Measurements from ENCODE around the gene RELL2. TPM values are rescaled to one million over a fixed set of nuclear protein-coding genes. Genes with fewer than 3 reads are reported as not detected.

RELL2 gene
- total RNA-seq, 3 donors from 2014 or later (not counting 1 experiment from before 2014, with no cell fraction given), result 5.7 to 6.6 (median 6.1) TPM

GRCh38 chr5:141640051-141640415 is 3.2 kb downstream of the RELL2 start:
- Histone ChIP-seq H3K27ac (ENCODE audit: low read length) (no peak overlapping the region), H3K9me3 (ENCODE audit: control insufficient read depth, insufficient read depth, low read length) (no peaks in the 10 kb centered on the region), H3K27me3 (ENCODE audit: control insufficient read depth, insufficient read depth, low read length) (no peaks in the 10 kb centered on the region), H3K36me3 (ENCODE audit: control insufficient read depth, insufficient read depth, low read length) (peaks cover 14% of the 10 kb centered on the region), H3K4me3 (ENCODE audit: low read length) (no peak overlapping the region), H3K4me1 (ENCODE audit: control insufficient read depth, insufficient read depth, low read length) (peaks cover 25% of the 10 kb centered on the region)
- DNase-seq (no peak), ATAC-seq (no peak)
- 95% methylated on average over 3 of the region's 3 CpGs for WGBS (ENCODE audit: insufficient coverage)
- intact Hi-C loops (cut with micrococcal nuclease), result no loop called here
- Mint-ChIP-seq H3K9me3 (no peaks in the 10 kb centered on the region), H3K27ac (no peak overlapping the region), H3K4me3 (no peak overlapping the region), H3K36me3 (peaks cover 5% of the 10 kb centered on the region), H3K4me1 (peaks cover 20 to 30% of the 10 kb centered on the region in 2 donors), H3K27me3 (ENCODE audit: low read depth in 2 of 2) (no peaks in the 10 kb centered on the region)
- TF ChIP-seq, protein P1, sequence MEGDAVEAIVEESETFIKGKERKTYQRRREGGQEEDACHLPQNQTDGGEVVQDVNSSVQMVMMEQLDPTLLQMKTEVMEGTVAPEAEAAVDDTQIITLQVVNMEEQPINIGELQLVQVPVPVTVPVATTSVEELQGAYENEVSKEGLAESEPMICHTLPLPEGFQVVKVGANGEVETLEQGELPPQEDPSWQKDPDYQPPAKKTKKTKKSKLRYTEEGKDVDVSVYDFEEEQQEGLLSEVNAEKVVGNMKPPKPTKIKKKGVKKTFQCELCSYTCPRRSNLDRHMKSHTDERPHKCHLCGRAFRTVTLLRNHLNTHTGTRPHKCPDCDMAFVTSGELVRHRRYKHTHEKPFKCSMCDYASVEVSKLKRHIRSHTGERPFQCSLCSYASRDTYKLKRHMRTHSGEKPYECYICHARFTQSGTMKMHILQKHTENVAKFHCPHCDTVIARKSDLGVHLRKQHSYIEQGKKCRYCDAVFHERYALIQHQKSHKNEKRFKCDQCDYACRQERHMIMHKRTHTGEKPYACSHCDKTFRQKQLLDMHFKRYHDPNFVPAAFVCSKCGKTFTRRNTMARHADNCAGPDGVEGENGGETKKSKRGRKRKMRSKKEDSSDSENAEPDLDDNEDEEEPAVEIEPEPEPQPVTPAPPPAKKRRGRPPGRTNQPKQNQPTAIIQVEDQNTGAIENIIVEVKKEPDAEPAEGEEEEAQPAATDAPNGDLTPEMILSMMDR (IDR thresholded peaks at IDR 0.05), result no peak

GRCh38 chr5:141640698-141641097 is 3.9 kb downstream of the RELL2 start:
- Histone ChIP-seq H3K36me3 (ENCODE audit: control insufficient read depth, insufficient read depth, low read length) (peaks cover 19% of the 10 kb centered on the region), H3K4me1 (ENCODE audit: control insufficient read depth, insufficient read depth, low read length) (peaks cover 21% of the 10 kb centered on the region), H3K27me3 (ENCODE audit: control insufficient read depth, insufficient read depth, low read length) (no peaks in the 10 kb centered on the region), H3K4me3 (ENCODE audit: low read length) (no peak overlapping the region), H3K9me3 (ENCODE audit: control insufficient read depth, insufficient read depth, low read length) (no peaks in the 10 kb centered on the region), H3K27ac (ENCODE audit: low read length) (no peak overlapping the region)
- peak overlapping the region in 1 of 2 donors; percentile 54 for H3K27ac Mint-ChIP-seq
- H3K4me3 Mint-ChIP-seq, result no peak overlapping the region
- H3K4me1 Mint-ChIP-seq, result peaks cover 13 to 27% of the 10 kb centered on the region in 2 donors
- ATAC-seq (no peak), DNase-seq (no peak)
- peaks cover 9% of the 10 kb centered on the region for H3K36me3 Mint-ChIP-seq
- 95% methylated on average over 9 of the region's 9 CpGs for WGBS (ENCODE audit: insufficient coverage)
- no peaks in the 10 kb centered on the region for H3K27me3 Mint-ChIP-seq (ENCODE audit: low read depth in 2 of 2)
- H3K9me3 Mint-ChIP-seq, result no peaks in the 10 kb centered on the region
- intact Hi-C loops (cut with micrococcal nuclease), result no loop called here
- TF ChIP-seq, protein P1 (IDR thresholded peaks at IDR 0.05), result no peak

- H3K36me3 Mint-ChIP-seq, result peaks cover 9% of the 10 kb centered on the region
- H3K9me3 Mint-ChIP-seq, result no peaks in the 10 kb centered on the region
- ATAC-seq (no peak), DNase-seq (peak in 1 of 2 donors; percentile 15)
- Histone ChIP-seq H3K36me3 (ENCODE audit: control insufficient read depth, insufficient read depth, low read length) (peaks cover 22% of the 10 kb centered on the region), H3K27ac (ENCODE audit: low read length) (no peak overlapping the region), H3K27me3 (ENCODE audit: control insufficient read depth, insufficient read depth, low read length) (no peaks in the 10 kb centered on the region), H3K4me1 (ENCODE audit: control insufficient read depth, insufficient read depth, low read length) (peaks cover 13% of the 10 kb centered on the region), H3K9me3 (ENCODE audit: control insufficient read depth, insufficient read depth, low read length) (no peaks in the 10 kb centered on the region), H3K4me3 (ENCODE audit: low read length) (no peak overlapping the region)
- TF ChIP-seq, protein P1 (IDR thresholded peaks at IDR 0.05), result no peak
- H3K27ac Mint-ChIP-seq, result no peak overlapping the region
- no peaks in the 10 kb centered on the region for H3K27me3 Mint-ChIP-seq (ENCODE audit: low read depth in 2 of 2)
- WGBS (ENCODE audit: insufficient coverage), result 93% methylated on average over 2 of the region's 2 CpGs
- no peak overlapping the region for H3K4me3 Mint-ChIP-seq
- H3K4me1 Mint-ChIP-seq, result peaks cover 7 to 20% of the 10 kb centered on the region in 2 donors
- intact Hi-C loops (cut with micrococcal nuclease), result no loop called here
Measured at GRCh38 chr5:141641634-141642267, 5.0 kb downstream of the RELL2 start.

DNA sequence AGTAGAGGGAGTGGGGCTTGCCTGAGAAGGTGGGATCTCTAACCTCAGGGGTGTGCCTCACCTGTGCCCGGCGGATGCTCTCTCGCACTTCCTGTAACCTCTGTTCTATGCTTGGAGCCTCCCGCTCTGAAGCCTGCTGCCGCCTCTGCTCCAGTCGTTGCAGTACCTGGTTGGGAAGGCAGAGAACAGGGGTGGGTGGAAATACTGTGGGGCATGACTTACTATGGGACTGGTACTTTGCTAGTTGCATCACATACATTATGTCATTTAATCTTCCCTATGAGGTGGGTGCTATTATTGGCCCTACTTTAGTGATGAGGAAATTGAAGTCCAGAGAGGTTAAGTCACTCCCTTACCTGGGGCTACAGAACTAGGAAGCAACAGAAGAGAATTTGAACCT is 9.2 kb downstream of the RELL2 start:
- H3K27ac Mint-ChIP-seq, result no peak overlapping the region
- H3K27ac ChIP-seq (ENCODE audit: low read length), result no peak overlapping the region
- TF ChIP-seq, protein P1 (IDR thresholded peaks at IDR 0.05), result no peak
- ATAC-seq (no peak), DNase-seq (no peak)
- no peaks in the 10 kb centered on the region for H3K9me3 Mint-ChIP-seq
- no peak overlapping the region for H3K4me3 Mint-ChIP-seq
- peaks cover 9% of the 10 kb centered on the region for H3K36me3 Mint-ChIP-seq
- peaks cover 27% of the 10 kb centered on the region for H3K36me3 ChIP-seq (ENCODE audit: control insufficient read depth, insufficient read depth, low read length)
- H3K27me3 ChIP-seq (ENCODE audit: control insufficient read depth, insufficient read depth, low read length), result no peaks in the 10 kb centered on the region
- peaks cover 10% of the 10 kb centered on the region for H3K4me1 ChIP-seq (ENCODE audit: control insufficient read depth, insufficient read depth, low read length)
- no peaks in the 10 kb centered on the region for H3K9me3 ChIP-seq (ENCODE audit: control insufficient read depth, insufficient read depth, low read length)
- no peaks in the 10 kb centered on the region for H3K27me3 Mint-ChIP-seq (ENCODE audit: low read depth in 2 of 2)
- WGBS (ENCODE audit: insufficient coverage), result 95% methylated on average over 6 of the region's 6 CpGs
- H3K4me3 ChIP-seq (ENCODE audit: low read length), result no peak overlapping the region
- intact Hi-C loops (cut with micrococcal nuclease), result no loop called here
- H3K4me1 Mint-ChIP-seq, result peaks cover 25 to 35% of the 10 kb centered on the region in 2 donors

All from natural killer cell (primary cell).